Astrocyte (in vitro differentiated cells and primary cell): ENCODE data around the gene SLC35F4. TPM values are rescaled to one million over a fixed set of nuclear protein-coding genes. Genes with fewer than 3 reads are reported as not detected.

ENCODE experiments used
- DNase-seq: peaks from one replicate; pipeline ENCODE4 v3.0.0-alpha.2; 2010; ENCODE audit warnings: low read depth
- FAIRE-seq: peaks from 2 replicates; lab custom pipeline; 2011; peaks lifted over from hg19 to GRCh38; lab: Jason Lieb, UNC
- H2AFZ ChIP-seq: 2 replicates; pipeline ENCODE4 v1.6.0; 2012; ENCODE audit warnings: low read depth, low read length, inconsistent platforms
- H3K27ac ChIP-seq: 2 replicates; pipeline ENCODE4 v1.5.1; 2011; ENCODE audit warnings: low read depth, low read length, inconsistent platforms
- H3K27me3 ChIP-seq: 2 replicates; pipeline ENCODE4 v1.6.0; 2011; ENCODE audit warnings: low read length, inconsistent platforms; ENCODE audit not compliant: insufficient read depth
- H3K36me3 ChIP-seq: 2 replicates; pipeline ENCODE4 v1.5.1; 2011; ENCODE audit warnings: low read length, inconsistent platforms; ENCODE audit not compliant: insufficient read depth
- H3K4me1 ChIP-seq: 2 replicates; pipeline ENCODE4 v1.5.1; 2011; ENCODE audit warnings: low read length, inconsistent platforms; ENCODE audit not compliant: insufficient read depth
- H3K4me2 ChIP-seq: 2 replicates; pipeline ENCODE4 v1.6.0; 2012; ENCODE audit warnings: low read length, inconsistent platforms
- H3K4me3 ChIP-seq: 2 replicates; pipeline ENCODE4 v1.5.1; 2011; ENCODE audit warnings: low read depth, mild to moderate bottlenecking, low read length, inconsistent platforms; ENCODE audit not compliant: insufficient read depth
- H3K79me2 ChIP-seq: 2 replicates; pipeline ENCODE4 v1.6.0; 2012; ENCODE audit warnings: mild to moderate bottlenecking, low read length, inconsistent platforms; ENCODE audit not compliant: insufficient read depth
- H3K9ac ChIP-seq: 2 replicates; pipeline ENCODE4 v1.6.0; 2012; ENCODE audit warnings: mild to moderate bottlenecking, low read length, inconsistent platforms
- H3K9me3 ChIP-seq: 2 replicates; pipeline ENCODE4 v1.5.1; 2012; ENCODE audit warnings: low read depth, mild to moderate bottlenecking, low read length, inconsistent platforms; ENCODE audit not compliant: insufficient read depth
- H4K20me1 ChIP-seq: 2 replicates; pipeline ENCODE4 v1.6.0; 2012; ENCODE audit warnings: low read length, inconsistent platforms; ENCODE audit not compliant: insufficient read depth
- H3K27ac Mint-ChIP-seq: one replicate; pipeline ENCODE4 v1.8.0; 2021; ENCODE audit warnings: mild to moderate bottlenecking, mixed read lengths; ENCODE audit not compliant: unreplicated experiment
- H3K27me3 Mint-ChIP-seq: one replicate; pipeline ENCODE4 v1.8.0; 2021; ENCODE audit warnings: low read depth, mixed read lengths; ENCODE audit not compliant: unreplicated experiment
- H3K36me3 Mint-ChIP-seq: one replicate; pipeline ENCODE4 v1.8.0; 2021; ENCODE audit warnings: low read depth, mixed read lengths; ENCODE audit not compliant: unreplicated experiment
- H3K4me1 Mint-ChIP-seq: one replicate; pipeline ENCODE4 v1.8.0; 2021; ENCODE audit warnings: low read depth, mixed read lengths; ENCODE audit not compliant: unreplicated experiment
- H3K4me3 Mint-ChIP-seq: one replicate; pipeline ENCODE4 v1.8.0; 2021; ENCODE audit warnings: mild to moderate bottlenecking, moderate library complexity, mixed read lengths; ENCODE audit not compliant: unreplicated experiment
- H3K9me3 Mint-ChIP-seq: one replicate; pipeline ENCODE4 v1.8.0; 2021; ENCODE audit warnings: mild to moderate bottlenecking, mixed read lengths; ENCODE audit not compliant: unreplicated experiment
- CTCF ChIP-seq: IDR thresholded peaks from 2 replicates; pipeline ENCODE4 v1.5.1; 2011; ENCODE audit warnings: low read depth, mild to moderate bottlenecking, inconsistent platforms, low read length, moderate library complexity; ENCODE audit not compliant: insufficient read depth
- EZH2 ChIP-seq: IDR thresholded peaks from 2 replicates; pipeline ENCODE4 v1.6.1; 2012; ENCODE audit warnings: mild to moderate bottlenecking, low read length, inconsistent platforms; ENCODE audit not compliant: insufficient read depth
- total RNA-seq: library from RNA; stranded (reverse); gene quantifications from 2 replicates; pipeline ENCODE4 v1.2.1, GENCODE V29; 2021

Gene SLC35F4
- total RNA-seq, 1 donor from 2014 or later, result not detected

- Histone ChIP-seq H3K79me2 (no peaks in the 10 kb centered on the region), H3K9me3 (no peaks in the 10 kb centered on the region), H3K27me3 (no peaks in the 10 kb centered on the region), H3K4me2 (no peak overlapping the region), H2AFZ (no peak overlapping the region), H3K4me3 (no peak overlapping the region), H3K4me1 (no peaks in the 10 kb centered on the region), H4K20me1 (no peaks in the 10 kb centered on the region), H3K9ac (no peak overlapping the region), H3K36me3 (no peaks in the 10 kb centered on the region), H3K27ac (no peak overlapping the region)
- Mint-ChIP-seq H3K27ac (no peak overlapping the region), H3K36me3 (no peaks in the 10 kb centered on the region), H3K4me3 (no peak overlapping the region), H3K27me3 (peaks cover 13% of the 10 kb centered on the region), H3K4me1 (peaks cover 18% of the 10 kb centered on the region), H3K9me3 (no peaks in the 10 kb centered on the region)
- TF ChIP-seq EZH2, result no peak
- FAIRE-seq (no peak), DNase-seq (no peak)
Observed at GRCh38 chr14:57652769-57653168, 213.1 kb downstream of the SLC35F4 start.

GRCh38 chr14:57641776-57642175 is 224.1 kb downstream of the SLC35F4 start:
- no peak overlapping the region for H3K4me3 ChIP-seq
- TF ChIP-seq EZH2 (no peak), CTCF (no peak)
- FAIRE-seq, result no peak
- no peak overlapping the region for H2AFZ ChIP-seq
- no peaks in the 10 kb centered on the region for H3K36me3 Mint-ChIP-seq
- no peaks in the 10 kb centered on the region for H3K27me3 Mint-ChIP-seq
- H3K9me3 ChIP-seq, result no peaks in the 10 kb centered on the region
- H3K79me2 ChIP-seq, result no peaks in the 10 kb centered on the region
- H3K4me2 ChIP-seq, result no peak overlapping the region
- peaks cover 4% of the 10 kb centered on the region for H3K9me3 Mint-ChIP-seq
- H3K4me1 ChIP-seq, result no peaks in the 10 kb centered on the region
- H3K27me3 ChIP-seq, result no peaks in the 10 kb centered on the region
- no peak for DNase-seq
- H3K4me3 Mint-ChIP-seq, result no peak overlapping the region
- no peaks in the 10 kb centered on the region for H4K20me1 ChIP-seq
- H3K4me1 Mint-ChIP-seq, result peaks cover 3% of the 10 kb centered on the region
- H3K36me3 ChIP-seq, result no peaks in the 10 kb centered on the region
- no peak overlapping the region for H3K27ac ChIP-seq
- no peak overlapping the region for H3K27ac Mint-ChIP-seq
- no peak overlapping the region for H3K9ac ChIP-seq

GRCh38 chr14:57640036-57640435 is 225.9 kb downstream of the SLC35F4 start:
- Histone ChIP-seq H4K20me1 (no peaks in the 10 kb centered on the region), H3K27ac (no peak overlapping the region), H3K9ac (no peak overlapping the region), H3K36me3 (no peaks in the 10 kb centered on the region), H3K27me3 (no peaks in the 10 kb centered on the region), H3K9me3 (no peaks in the 10 kb centered on the region), H3K4me3 (no peak overlapping the region), H2AFZ (no peak overlapping the region), H3K4me1 (no peaks in the 10 kb centered on the region), H3K4me2 (no peak overlapping the region), H3K79me2 (no peaks in the 10 kb centered on the region)
- Mint-ChIP-seq H3K4me1 (peaks cover 3% of the 10 kb centered on the region), H3K27ac (no peak overlapping the region), H3K4me3 (no peak overlapping the region), H3K9me3 (no peaks in the 10 kb centered on the region), H3K27me3 (peaks cover 3% of the 10 kb centered on the region), H3K36me3 (no peaks in the 10 kb centered on the region)
- TF ChIP-seq EZH2 (no peak), CTCF (no peak)
- DNase-seq, result no peak
- FAIRE-seq, result no peak
